ENCODE results near the gene SEC24A.
A peak's percentile ranks its signal among the peaks of the same experiment; 100 is the strongest.
"Not testable (repeated sequence)": the region's sequence is repeated elsewhere in the genome, so short reads cannot be mapped to it uniquely, and the experiment has no call there.

SEC24A gene

DNA sequence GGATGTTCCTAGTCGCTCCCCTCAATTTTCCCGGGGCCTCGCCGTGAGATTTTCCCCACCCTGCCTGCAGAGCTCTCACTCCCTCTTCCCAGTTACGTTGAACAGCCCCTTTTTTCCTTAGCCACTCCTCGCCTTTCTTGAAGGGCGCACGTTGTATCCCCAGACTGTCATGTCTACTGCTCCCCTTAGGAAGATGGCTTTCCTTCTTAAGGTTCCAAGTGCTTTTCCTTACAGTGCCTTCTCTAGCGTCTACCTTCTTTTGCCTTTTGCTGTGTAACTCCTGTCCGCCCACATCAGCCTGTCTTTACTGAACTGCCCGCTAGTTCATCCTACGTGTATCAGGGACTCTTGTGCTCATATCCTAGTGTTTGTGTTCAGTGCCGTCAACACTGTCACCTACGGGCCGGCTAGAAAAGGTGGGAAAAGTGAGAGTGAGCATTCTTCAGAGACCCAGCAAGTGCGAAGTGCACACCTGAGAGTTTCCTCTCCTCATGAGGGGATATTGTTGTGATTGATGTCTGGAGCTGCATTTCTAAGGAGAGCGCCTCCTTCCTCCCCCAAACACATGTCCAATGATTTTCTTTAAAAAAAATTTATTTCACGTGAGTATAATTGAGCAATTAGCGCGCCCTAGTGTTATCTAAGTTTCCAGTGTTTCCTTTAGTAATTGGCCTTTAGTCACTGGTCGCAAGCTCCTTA lies 90.5 kb downstream of the SEC24A start:
- DNase-seq (ENCODE audit: low spot score) (peak; percentile 52), FAIRE-seq (no peak)

GRCh38 chr5:134741052-134741451 lies 92.5 kb downstream of the SEC24A start:
- DNase-seq (ENCODE audit: low spot score) = no peak
- no peak for FAIRE-seq

GRCh38 chr5:134742134-134742533 lies 93.5 kb downstream of the SEC24A start:
- DNase-seq (ENCODE audit: low spot score) (no peak), FAIRE-seq (no peak)

DNA sequence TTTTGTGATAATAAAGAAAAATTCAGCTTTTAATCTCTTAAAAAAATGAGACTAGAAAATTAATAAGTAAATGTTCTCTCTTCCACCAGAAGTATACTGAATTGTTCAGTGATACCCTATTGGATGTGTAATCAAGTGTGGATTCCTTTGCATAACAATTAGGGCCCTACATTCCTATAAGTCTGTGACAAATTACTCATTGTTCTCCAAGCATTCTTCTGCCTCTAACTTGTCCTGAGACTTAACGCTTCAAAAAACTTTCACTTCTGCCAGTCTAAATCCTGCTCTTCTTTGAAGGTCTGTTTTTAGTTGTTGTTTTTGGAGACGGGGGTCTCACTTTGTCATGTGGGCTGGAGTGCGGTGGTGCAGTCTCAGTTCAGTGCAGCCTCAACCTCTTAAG lies 100.8 kb downstream of the SEC24A start:
- no peak for FAIRE-seq

DNA sequence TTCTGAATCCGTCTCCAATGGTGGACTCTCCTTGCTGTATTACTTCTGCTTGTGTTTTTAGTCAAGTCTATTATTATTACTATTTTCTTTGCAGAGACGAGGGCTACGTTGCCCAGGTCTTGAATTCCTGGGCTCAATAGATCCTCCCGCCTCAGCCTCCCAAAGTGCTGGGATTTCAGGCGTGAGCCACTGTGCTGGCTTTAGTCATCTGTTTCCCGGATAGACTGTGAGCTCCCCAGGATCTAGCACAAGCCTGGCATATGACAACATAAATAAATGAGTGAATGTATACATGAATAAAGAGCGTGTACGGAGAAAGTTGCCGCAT lies 109.6 kb downstream of the SEC24A start:
- DNase-seq (ENCODE audit: low spot score) = no peak
- no peak for FAIRE-seq

More for the DNA sequence above, 100.8 kb downstream of the SEC24A start:
- no peak for DNase-seq (ENCODE audit: low spot score)

GRCh38 chr5:134758504-134759341 lies 110.1 kb downstream of the SEC24A start, which contains the start of gene DDX46:
TSS of gene DDX46 (plus strand) at chr5:134758779. CDS start at chr5:134758939, 160 bp downstream.
- FAIRE-seq (peak; percentile 52), DNase-seq (ENCODE audit: low spot score) (peak; percentile 83)

- not testable (repeated sequence) for FAIRE-seq; DNase-seq (ENCODE audit: low spot score)
These were observed 119.1 kb downstream of the SEC24A start for GRCh38 chr5:134767528-134768291.

DNA sequence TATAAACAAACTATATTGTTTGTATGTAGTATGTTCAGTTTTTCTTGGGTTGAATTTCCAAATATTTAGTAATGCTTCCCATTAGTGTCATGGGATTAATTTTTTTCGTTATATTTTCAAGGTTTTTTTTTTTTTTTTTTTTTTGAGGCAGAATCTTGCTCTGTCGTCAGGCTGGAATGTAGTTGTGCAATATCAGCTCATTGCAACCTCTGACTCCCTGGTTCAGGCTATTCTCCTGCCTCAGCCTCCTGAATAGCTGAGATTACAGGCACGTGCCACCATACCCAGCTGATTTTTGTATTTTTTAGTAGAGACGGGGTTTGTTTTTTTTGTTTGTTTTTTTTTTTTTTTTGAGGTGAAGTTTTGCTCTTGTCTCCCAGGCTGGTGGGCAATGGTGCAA lies 120.6 kb downstream of the SEC24A start:
- no peak for FAIRE-seq
- no peak for DNase-seq (ENCODE audit: low spot score)

- DNase-seq (ENCODE audit: low spot score) = no peak
- FAIRE-seq = no peak
These were observed 124.0 kb downstream of the SEC24A start for GRCh38 chr5:134772461-134773125.

DNA sequence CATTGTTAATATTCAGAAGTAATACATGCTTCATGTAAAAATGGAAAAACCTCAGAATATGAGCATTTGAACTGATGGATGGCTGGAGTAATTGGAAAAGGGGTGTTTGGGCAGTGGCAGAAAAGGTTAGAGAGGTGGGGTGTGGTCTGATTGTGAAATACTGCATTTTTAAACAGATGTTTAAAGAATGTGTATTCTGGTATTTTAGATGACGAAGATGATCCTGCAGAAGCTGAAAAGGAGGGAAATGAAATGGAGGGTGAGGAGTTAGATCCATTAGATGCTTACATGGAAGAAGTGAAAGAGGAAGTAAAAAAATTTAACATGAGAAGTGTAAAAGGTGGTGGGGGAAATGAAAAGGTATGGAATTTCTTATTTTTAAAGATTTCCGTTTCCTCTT lies 128.8 kb downstream of the SEC24A start:
- no peak for DNase-seq (ENCODE audit: low spot score)
- no peak for FAIRE-seq
